SIG-M5 treated with dmso at 0.1 percent for 504 hours (cell line): ENCODE data around the gene RCOR1.

Experiments
- DNase-seq: peaks from one replicate; lab custom pipeline; 2025; ENCODE audit not compliant: unreplicated experiment; lab: John Stamatoyannopoulos, UW

RCOR1 gene

GRCh38 chr14:102668291-102668873, 75.9 kb downstream of the RCOR1 start:
- no peak for DNase-seq

GRCh38 chr14:102671410-102671809, 79.0 kb downstream of the RCOR1 start:
- DNase-seq = no peak

GRCh38 chr14:102672410-102672960, 80.0 kb downstream of the RCOR1 start:
- DNase-seq = no peak

GRCh38 chr14:102675396-102675795, 82.9 kb downstream of the RCOR1 start:
- DNase-seq = no peak

GRCh38 chr14:102678394-102678793, 85.9 kb downstream of the RCOR1 start:
- no peak for DNase-seq

GRCh38 chr14:102683399-102684297, 91.2 kb downstream of the RCOR1 start:
- no peak for DNase-seq

- DNase-seq = no peak
These were observed 91.8 kb downstream of the RCOR1 start for GRCh38 chr14:102684298-102684663.

GRCh38 chr14:102686196-102686801, 93.8 kb downstream of the RCOR1 start:
- no peak for DNase-seq

GRCh38 chr14:102688290-102688689, 95.8 kb downstream of the RCOR1 start:
- peak; percentile 62 for DNase-seq

GRCh38 chr14:102690509-102691286, 98.2 kb downstream of the RCOR1 start:
- no peak for DNase-seq

GRCh38 chr14:102691763-102692162, 99.3 kb downstream of the RCOR1 start:
- DNase-seq = peak; percentile 32

GRCh38 chr14:102692334-102692733, 99.9 kb downstream of the RCOR1 start:
- DNase-seq = no peak

- DNase-seq = no peak
These were observed 100.7 kb downstream of the RCOR1 start for GRCh38 chr14:102693006-102693755.

GRCh38 chr14:102694530-102695166, 102.2 kb downstream of the RCOR1 start:
- peak; percentile 70 for DNase-seq

GRCh38 chr14:102695167-102695555, 102.7 kb downstream of the RCOR1 start:
- no peak for DNase-seq

- DNase-seq = no peak
These were observed 103.9 kb downstream of the RCOR1 start for GRCh38 chr14:102696332-102696731.

GRCh38 chr14:102696856-102697495, 104.5 kb downstream of the RCOR1 start:
- no peak for DNase-seq

- DNase-seq = no peak
These were observed 105.1 kb downstream of the RCOR1 start for GRCh38 chr14:102697501-102697900.

GRCh38 chr14:102699416-102700110, 107.1 kb downstream of the RCOR1 start:
- DNase-seq = no peak
